Hematopoietic multipotent progenitor cell (in vitro differentiated cells): ENCODE data around the gene TECRL. TPM values are rescaled to one million over a fixed set of nuclear protein-coding genes. Genes with fewer than 3 reads are reported as not detected.

Experiments used
- DNase-seq, 3 donors: peaks; one replicate each; pipeline ENCODE4 v3.0.0-alpha.2; 2011 to 2015; ENCODE audit warnings: low read depth in 2 of 3, low spot score in 2 of 3
- small RNA-seq: library from RNA; depleted of rRNA; stranded (forward); fragments of <200 nt; gene quantifications from one replicate; pipeline ENCODE3, GENCODE V24; 2012
- total RNA-seq: library from RNA; depleted of rRNA; stranded (reverse); fragments of >200 nt; gene quantifications from one replicate; pipeline ENCODE4 v1.2.3, GENCODE V29; 2012

Gene TECRL
- total RNA-seq, 1 donor, result not detected

GRCh38 chr4:64334964-64335363 is 74.3 kb downstream of the TECRL start:
- DNase-seq, result no peak

DNA sequence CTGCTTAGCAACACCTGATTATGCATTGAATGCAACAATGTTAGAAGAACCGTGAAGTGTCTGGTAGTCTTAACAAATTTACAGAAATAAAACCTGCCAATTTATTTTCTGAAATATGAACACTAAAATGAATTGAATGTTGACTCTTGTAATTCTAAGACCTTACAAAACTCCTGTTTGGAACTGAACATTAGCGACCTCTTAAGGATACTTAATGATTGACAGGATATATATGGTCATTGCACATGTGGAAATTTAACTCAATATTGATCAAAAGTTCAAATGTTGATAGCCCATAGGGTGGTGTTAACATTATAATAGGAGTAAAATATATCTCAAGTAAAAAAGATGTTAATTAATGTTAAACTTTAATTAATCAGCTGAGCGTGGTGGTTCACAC is 79.1 kb downstream of the TECRL start:
- DNase-seq, result no peak

DNA sequence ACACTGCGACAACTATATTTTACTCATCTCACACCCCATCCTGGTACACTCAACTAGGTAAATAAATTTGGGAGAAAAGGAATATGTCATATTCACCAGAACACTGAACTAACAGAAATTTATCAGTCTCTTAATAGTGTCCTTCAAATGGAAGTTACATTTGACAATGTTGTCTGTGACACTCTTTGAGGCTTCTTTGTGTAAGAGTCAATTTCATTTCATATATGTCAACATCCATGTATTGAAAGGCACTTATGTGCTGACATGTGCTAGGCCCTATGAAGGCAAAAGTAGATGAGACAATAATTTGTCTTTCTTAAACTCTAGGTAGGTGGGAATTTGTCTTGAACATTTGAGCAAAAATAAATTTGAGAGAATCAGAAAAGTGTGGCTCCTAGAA is 82.0 kb downstream of the TECRL start:
- no peak for DNase-seq

- no peak for DNase-seq
Measured at GRCh38 chr4:64326507-64326906, 82.7 kb downstream of the TECRL start.

DNA sequence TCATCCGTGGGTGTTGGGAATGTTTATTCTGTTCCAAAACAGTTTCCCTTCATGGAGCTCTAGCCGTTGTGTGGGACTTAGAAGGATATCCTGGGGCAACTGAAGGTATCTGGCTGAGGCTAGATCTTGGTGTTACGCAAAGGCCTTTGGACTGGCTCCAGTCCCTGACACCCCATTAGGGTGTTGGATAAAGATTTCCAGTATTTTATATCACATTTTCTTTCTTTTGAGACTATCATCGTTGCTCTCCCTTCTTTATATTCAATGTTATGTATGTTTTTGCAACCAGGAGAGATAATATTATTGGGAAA is 103.0 kb downstream of the TECRL start:
- no peak for DNase-seq

DNA sequence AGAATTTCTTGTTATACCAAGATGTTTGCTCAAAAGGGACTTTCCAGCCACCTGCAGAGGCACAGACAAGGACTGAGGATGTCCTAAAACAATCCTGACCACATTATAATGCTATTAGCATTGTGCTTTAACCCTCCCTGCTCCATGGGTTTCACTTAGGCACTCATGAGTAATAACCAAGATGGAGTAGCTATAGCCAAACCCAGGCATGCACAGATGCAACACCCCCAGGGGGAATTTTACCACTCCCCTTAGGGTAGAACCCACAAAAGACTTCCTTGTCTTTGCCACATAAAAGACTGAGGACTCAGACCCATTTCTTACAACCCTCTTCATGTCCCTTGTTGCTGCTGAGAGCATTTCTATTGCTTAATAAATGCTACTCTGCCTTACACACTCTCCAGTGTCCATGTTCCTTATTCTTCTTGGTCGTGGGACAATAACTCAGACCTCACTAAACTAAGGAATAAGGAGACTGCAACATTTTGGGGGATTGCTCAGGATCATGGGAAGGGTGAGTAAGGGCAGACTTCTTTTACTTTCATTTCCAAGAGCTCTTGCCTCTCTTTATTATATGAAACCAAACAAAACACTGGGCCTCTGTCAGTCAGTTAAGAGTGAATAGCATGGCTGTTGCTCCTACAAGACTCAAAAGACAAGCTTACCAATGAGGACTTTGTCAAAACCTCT is 103.5 kb downstream of the TECRL start:
- DNase-seq, result no peak

DNA sequence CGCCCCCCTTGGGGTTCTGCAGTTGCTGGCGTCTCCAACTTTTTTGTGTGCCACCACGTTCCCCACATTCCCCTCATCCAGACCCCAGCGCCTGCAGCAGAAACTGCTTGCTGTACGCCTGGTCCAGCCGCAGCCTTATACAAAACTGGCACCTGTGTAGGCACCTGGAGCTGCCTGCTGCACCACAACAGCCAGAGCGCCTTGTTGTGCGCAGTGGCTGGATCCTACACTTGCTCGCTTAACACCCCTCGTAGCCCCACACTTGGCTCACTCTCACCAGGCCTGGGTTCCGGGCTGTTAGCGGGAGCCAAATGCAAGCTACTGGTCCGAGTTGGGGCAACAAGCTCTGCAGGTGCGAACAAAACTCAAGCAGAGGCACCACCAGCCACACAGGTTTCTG is 136.8 kb downstream of the TECRL start:
- no peak for DNase-seq

GRCh38 chr4:64271601-64272081 is 137.6 kb downstream of the TECRL start:
- DNase-seq, result no peak

DNA sequence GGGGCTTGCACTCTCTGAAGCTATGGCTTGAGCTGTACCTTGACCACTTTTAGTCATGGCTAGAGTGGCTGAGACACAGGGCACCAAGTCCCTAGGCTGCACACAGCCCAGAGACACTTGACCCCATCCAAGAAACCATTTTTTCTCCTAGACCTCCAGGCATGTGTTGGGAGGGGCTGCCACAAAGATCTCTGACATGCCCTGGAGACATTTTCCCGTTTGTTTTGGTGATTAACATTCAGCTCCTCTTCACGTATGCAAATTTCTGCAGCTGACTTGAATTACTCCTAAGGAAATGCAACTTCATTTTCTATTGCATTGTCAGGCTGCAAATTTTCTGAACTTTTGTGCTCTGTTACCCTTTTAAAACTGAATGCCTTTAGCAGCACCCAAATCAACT is 142.6 kb downstream of the TECRL start:
- DNase-seq, result no peak

GRCh38 chr4:64266263-64266662 is 143.0 kb downstream of the TECRL start:
- DNase-seq, result no peak

- DNase-seq, result no peak
Measured at GRCh38 chr4:64251781-64252180, 157.5 kb downstream of the TECRL start.

DNA sequence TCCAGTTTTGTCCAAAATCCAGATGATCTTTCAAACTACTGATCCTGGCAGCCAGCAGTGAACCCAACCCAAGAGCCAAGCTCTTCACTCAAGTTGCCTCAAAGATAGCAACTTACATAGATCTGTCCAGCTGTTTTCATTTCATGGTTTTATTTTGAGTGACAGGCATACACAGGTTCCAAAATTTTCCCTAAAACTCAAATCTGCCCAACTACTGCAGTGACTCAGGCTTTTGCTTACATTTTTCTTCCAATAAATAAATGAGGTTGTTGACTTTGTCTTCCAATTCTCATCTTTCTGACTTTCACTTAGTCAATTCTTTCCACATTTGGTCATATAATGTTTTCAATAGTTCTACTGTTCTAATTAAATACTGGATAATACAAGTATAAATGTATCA is 158.8 kb downstream of the TECRL start:
- DNase-seq, result no peak

GRCh38 chr4:64250061-64250460 is 159.2 kb downstream of the TECRL start:
- no peak for DNase-seq

- no peak for DNase-seq
Measured at GRCh38 chr4:64248186-64248585, 161.1 kb downstream of the TECRL start.

- peak in 2 of 3 donors; percentile 6 to 20 for DNase-seq
Measured at GRCh38 chr4:64230709-64231310, 178.4 kb downstream of the TECRL start.

Small RNA genes lying within 50 kb of the gene (small RNA-seq; reads per million reads assigned to genes)
- not detected for gene RNU6-191P
